Measurements from ENCODE around the gene FIP1L1. TPM values are rescaled to one million over a fixed set of nuclear protein-coding genes. Genes with fewer than 3 reads are reported as not detected.

FIP1L1 gene
- total RNA-seq, 1 donor, result 91.3 TPM

- H3K4me1 ChIP-seq (ENCODE audit: insufficient read depth, low read length), result no peaks in the 10 kb centered on the region
- H3K4me3 ChIP-seq (ENCODE audit: low read length), result no peak overlapping the region
- H3K9me3 ChIP-seq (ENCODE audit: low read depth, low read length), result no peaks in the 10 kb centered on the region
- H3K27me3 ChIP-seq (ENCODE audit: insufficient read depth, low read length), result peaks cover 3% of the 10 kb centered on the region
Measured at GRCh38 chr4:53477038-53477565, 99.7 kb downstream of the FIP1L1 start.

- Histone ChIP-seq H3K4me3 (ENCODE audit: low read length) (no peak overlapping the region), H3K27me3 (ENCODE audit: insufficient read depth, low read length) (peaks cover 3% of the 10 kb centered on the region), H3K9me3 (ENCODE audit: low read depth, low read length) (no peaks in the 10 kb centered on the region), H3K4me1 (ENCODE audit: insufficient read depth, low read length) (no peaks in the 10 kb centered on the region)
Measured at GRCh38 chr4:53477636-53478035, 100.2 kb downstream of the FIP1L1 start.

- Histone ChIP-seq H3K9me3 (ENCODE audit: low read depth, low read length) (no peaks in the 10 kb centered on the region), H3K4me3 (ENCODE audit: low read length) (no peak overlapping the region), H3K27me3 (ENCODE audit: insufficient read depth, low read length) (peaks cover 3% of the 10 kb centered on the region), H3K4me1 (ENCODE audit: insufficient read depth, low read length) (no peaks in the 10 kb centered on the region)
Measured at GRCh38 chr4:53478671-53479456, 101.4 kb downstream of the FIP1L1 start.

- Histone ChIP-seq H3K9me3 (ENCODE audit: low read depth, low read length) (no peaks in the 10 kb centered on the region), H3K27me3 (ENCODE audit: insufficient read depth, low read length) (peaks cover 3% of the 10 kb centered on the region), H3K4me1 (ENCODE audit: insufficient read depth, low read length) (no peaks in the 10 kb centered on the region), H3K4me3 (ENCODE audit: low read length) (no peak overlapping the region)
Measured at GRCh38 chr4:53479736-53480525, 102.5 kb downstream of the FIP1L1 start.

- Histone ChIP-seq H3K4me1 (ENCODE audit: insufficient read depth, low read length) (no peaks in the 10 kb centered on the region), H3K27me3 (ENCODE audit: insufficient read depth, low read length) (peaks cover 3% of the 10 kb centered on the region), H3K4me3 (ENCODE audit: low read length) (no peak overlapping the region), H3K9me3 (ENCODE audit: low read depth, low read length) (no peaks in the 10 kb centered on the region)
Measured at GRCh38 chr4:53480909-53481308, 103.5 kb downstream of the FIP1L1 start.

- H3K9me3 ChIP-seq (ENCODE audit: low read depth, low read length), result no peaks in the 10 kb centered on the region
- H3K4me1 ChIP-seq (ENCODE audit: insufficient read depth, low read length), result no peaks in the 10 kb centered on the region
- H3K4me3 ChIP-seq (ENCODE audit: low read length), result no peak overlapping the region
- peaks cover 3% of the 10 kb centered on the region for H3K27me3 ChIP-seq (ENCODE audit: insufficient read depth, low read length)
Measured at GRCh38 chr4:53481586-53481985, 104.1 kb downstream of the FIP1L1 start.

GRCh38 chr4:53483250-53483649 is 105.8 kb downstream of the FIP1L1 start:
- H3K4me1 ChIP-seq (ENCODE audit: insufficient read depth, low read length), result no peaks in the 10 kb centered on the region
- no peaks in the 10 kb centered on the region for H3K9me3 ChIP-seq (ENCODE audit: low read depth, low read length)
- H3K27me3 ChIP-seq (ENCODE audit: insufficient read depth, low read length), result peaks cover 3% of the 10 kb centered on the region
- no peak overlapping the region for H3K4me3 ChIP-seq (ENCODE audit: low read length)

GRCh38 chr4:53484911-53485657 is 107.6 kb downstream of the FIP1L1 start:
- Histone ChIP-seq H3K27me3 (ENCODE audit: insufficient read depth, low read length) (no peaks in the 10 kb centered on the region), H3K4me1 (ENCODE audit: insufficient read depth, low read length) (no peaks in the 10 kb centered on the region), H3K9me3 (ENCODE audit: low read depth, low read length) (no peaks in the 10 kb centered on the region), H3K4me3 (ENCODE audit: low read length) (no peak overlapping the region)

GRCh38 chr4:53485658-53486040 is 108.2 kb downstream of the FIP1L1 start:
- Histone ChIP-seq H3K4me3 (ENCODE audit: low read length) (no peak overlapping the region), H3K9me3 (ENCODE audit: low read depth, low read length) (no peaks in the 10 kb centered on the region), H3K4me1 (ENCODE audit: insufficient read depth, low read length) (no peaks in the 10 kb centered on the region), H3K27me3 (ENCODE audit: insufficient read depth, low read length) (no peaks in the 10 kb centered on the region)

- H3K4me3 ChIP-seq (ENCODE audit: low read length), result no peak overlapping the region
- no peaks in the 10 kb centered on the region for H3K9me3 ChIP-seq (ENCODE audit: low read depth, low read length)
- H3K27me3 ChIP-seq (ENCODE audit: insufficient read depth, low read length), result no peaks in the 10 kb centered on the region
- H3K4me1 ChIP-seq (ENCODE audit: insufficient read depth, low read length), result no peaks in the 10 kb centered on the region
Measured at GRCh38 chr4:53487766-53488165, 110.3 kb downstream of the FIP1L1 start.

GRCh38 chr4:53489279-53489889 is 111.9 kb downstream of the FIP1L1 start:
- Histone ChIP-seq H3K4me1 (ENCODE audit: insufficient read depth, low read length) (no peaks in the 10 kb centered on the region), H3K4me3 (ENCODE audit: low read length) (no peak overlapping the region), H3K27me3 (ENCODE audit: insufficient read depth, low read length) (no peaks in the 10 kb centered on the region), H3K9me3 (ENCODE audit: low read depth, low read length) (no peaks in the 10 kb centered on the region)

- H3K4me3 ChIP-seq (ENCODE audit: low read length), result no peak overlapping the region
- no peaks in the 10 kb centered on the region for H3K9me3 ChIP-seq (ENCODE audit: low read depth, low read length)
- no peaks in the 10 kb centered on the region for H3K27me3 ChIP-seq (ENCODE audit: insufficient read depth, low read length)
- H3K4me1 ChIP-seq (ENCODE audit: insufficient read depth, low read length), result no peaks in the 10 kb centered on the region
Measured at GRCh38 chr4:53490161-53490956, 112.9 kb downstream of the FIP1L1 start.

- Histone ChIP-seq H3K9me3 (ENCODE audit: low read depth, low read length) (no peaks in the 10 kb centered on the region), H3K27me3 (ENCODE audit: insufficient read depth, low read length) (no peaks in the 10 kb centered on the region), H3K4me3 (ENCODE audit: low read length) (no peak overlapping the region), H3K4me1 (ENCODE audit: insufficient read depth, low read length) (no peaks in the 10 kb centered on the region)
Measured at GRCh38 chr4:53490965-53491622, 113.7 kb downstream of the FIP1L1 start.

All from mononuclear cell (primary cell).